CD14-positive monocyte (primary cell): ENCODE results near the gene HYDIN. TPM values are rescaled to one million over a fixed set of nuclear protein-coding genes. Genes with fewer than 3 reads are reported as not detected.

Source experiments
- DNase-seq, 3 donors: peaks; one replicate each; pipeline ENCODE4 v3.0.0-alpha.2; 2011 to 2022
- H2AFZ ChIP-seq: 2 replicates; pipeline ENCODE4 v1.6.0; 2012; ENCODE audit warnings: mild to moderate bottlenecking, low read depth, low read length, inconsistent platforms; ENCODE audit not compliant: insufficient read depth, poor library complexity, severe bottlenecking
- H3K27ac ChIP-seq, 2 donors: 1 replicate in 1 of 2; 2 replicates in 1 of 2; pipeline ENCODE4 v1.5.1; 2012 to 2013; ENCODE audit warnings: low read length in 2 of 2, control low read depth in 1 of 2, inconsistent platforms in 1 of 2, low read depth in 1 of 2, mild to moderate bottlenecking in 1 of 2
- H3K27me3 ChIP-seq, 2 donors: one replicate each; pipeline versions ENCODE4 v1.6.0 to v1.6.1; 2011 to 2013; ENCODE audit warnings: low read length in 2 of 2; ENCODE audit not compliant: control insufficient read depth in 2 of 2, insufficient read depth in 2 of 2
- H3K36me3 ChIP-seq, 2 donors: replicated peaks in 1 of 2; 1 replicate in 1 of 2; 2 replicates in 1 of 2; pipeline versions ENCODE4 v1.5.1 to v1.6.1; 2012 to 2013; ENCODE audit warnings: low read length in 2 of 2, control low read depth in 1 of 2, inconsistent platforms in 1 of 2, mild to moderate bottlenecking in 1 of 2; ENCODE audit not compliant: insufficient read depth in 2 of 2, control insufficient read depth in 1 of 2
- H3K4me1 ChIP-seq, 2 donors: 1 replicate in 1 of 2; 2 replicates in 1 of 2; pipeline versions ENCODE4 v1.5.1 to v1.6.1; 2012 to 2013; ENCODE audit warnings: low read length in 2 of 2, control low read depth in 1 of 2, inconsistent platforms in 1 of 2, mild to moderate bottlenecking in 1 of 2, moderate library complexity in 1 of 2; ENCODE audit not compliant: insufficient read depth in 2 of 2, control insufficient read depth in 1 of 2
- H3K4me2 ChIP-seq: replicated peaks from 2 replicates; pipeline ENCODE3; 2012; ENCODE audit warnings: low read length, moderate library complexity, mild to moderate bottlenecking; ENCODE audit not compliant: poor library complexity, severe bottlenecking; ENCODE audit errors: extremely low read depth
- H3K4me3 ChIP-seq, 3 experiments: fragments of 200-600 bp in 1 of 3; sonication (generic) in 1 of 3; replicated peaks in 1 of 3; 1 replicate in 2 of 3; 2 replicates in 1 of 3; pipeline ENCODE4 v1.5.1; 2011 to 2013; ENCODE audit warnings: low read length in 3 of 3, mild to moderate bottlenecking in 3 of 3, control low read depth in 2 of 3, low read depth in 2 of 3, inconsistent platforms in 1 of 3, moderate library complexity in 1 of 3
- H3K79me2 ChIP-seq: 2 replicates; pipeline ENCODE4 v1.6.0; 2012; ENCODE audit warnings: mild to moderate bottlenecking, control low read depth, inconsistent platforms, low read length, moderate library complexity; ENCODE audit not compliant: insufficient read depth
- H3K9ac ChIP-seq: 2 replicates; pipeline ENCODE4 v1.6.0; 2017; ENCODE audit warnings: low read length, mild to moderate bottlenecking; ENCODE audit not compliant: insufficient read depth, poor library complexity, severe bottlenecking
- H3K9me3 ChIP-seq, 2 donors: replicated peaks in 1 of 2; 1 replicate in 1 of 2; 2 replicates in 1 of 2; pipeline versions ENCODE4 v1.5.1 to v1.6.1; 2012 to 2013; ENCODE audit warnings: low read length in 2 of 2, control low read depth in 1 of 2; ENCODE audit not compliant: control insufficient read depth in 1 of 2, insufficient read depth in 1 of 2
- H4K20me1 ChIP-seq: 2 replicates; pipeline ENCODE4 v1.6.0; 2012; ENCODE audit warnings: mild to moderate bottlenecking, low read length, control low read depth, moderate library complexity; ENCODE audit not compliant: insufficient read depth
- H3K27ac Mint-ChIP-seq, 7 donors: one replicate each; pipeline ENCODE4 v1.8.0; 2020; ENCODE audit warnings: mild to moderate bottlenecking in 7 of 7, mixed read lengths in 7 of 7, moderate library complexity in 6 of 7, inconsistent platforms in 2 of 7
- H3K27me3 Mint-ChIP-seq, 3 donors: one replicate each; pipeline ENCODE4 v1.8.0; 2021 to 2022; ENCODE audit warnings: low read depth in 3 of 3, mild to moderate bottlenecking in 3 of 3, mixed read lengths in 3 of 3, moderate library complexity in 3 of 3, inconsistent platforms in 1 of 3
- H3K36me3 Mint-ChIP-seq, 2 donors: one replicate each; pipeline ENCODE4 v1.8.0; 2020; ENCODE audit warnings: mixed read lengths in 2 of 2, inconsistent platforms in 1 of 2, mild to moderate bottlenecking in 1 of 2
- H3K4me1 Mint-ChIP-seq: one replicate; pipeline ENCODE4 v1.8.0; 2020; ENCODE audit warnings: mild to moderate bottlenecking, mixed read lengths
- H3K4me3 Mint-ChIP-seq, 2 donors: one replicate each; pipeline ENCODE4 v1.8.0; 2020; ENCODE audit warnings: mild to moderate bottlenecking in 2 of 2, mixed read lengths in 2 of 2, moderate library complexity in 1 of 2
- H3K9me3 Mint-ChIP-seq, 7 donors: one replicate each; pipeline ENCODE4 v1.8.0; 2020 to 2022; ENCODE audit warnings: mixed read lengths in 7 of 7, mild to moderate bottlenecking in 6 of 7, moderate library complexity in 6 of 7, inconsistent platforms in 2 of 7
- WGBS: methylation state at CpG from one replicate; pipeline ENCODE4 v1.1.5; 2013; ENCODE audit warnings: missing lambda C conversion rate; ENCODE audit not compliant: insufficient coverage; 5-methylcytosine and 5-hydroxymethylcytosine counted together
- intact Hi-C, 2 donors: fragments of 100-400 bp; cut with micrococcal nuclease; formaldehyde crosslinking; loops; one replicate each; pipeline versions ENCODE4 v1.15.0 to v1.15.1; 2023
- polyA plus RNA-seq, 3 donors: library from polyadenylated mRNA; depleted of rRNA in 1 of 3; unstranded in 2 of 3; stranded (reverse) in 1 of 3; fragments of 300-500 nt in 2 of 3; fragments of >200 nt in 1 of 3; fragmentation: Illumina TruSeq in 2 of 3; gene quantifications; 1 replicate in 2 of 3; 2 replicates in 1 of 3; pipeline ENCODE4 v1.2.3, GENCODE V29; 2012 to 2021
- TF ChIP-seq, protein P1 (sequence below): fragments of 200-600 bp; IDR thresholded peaks from one replicate; pipeline ENCODE4 v1.8.0; 2022; ENCODE audit warnings: antibody characterized with exemption, mild to moderate bottlenecking

Gene HYDIN
- polyA plus RNA-seq, 3 donors, result not detected

DNA sequence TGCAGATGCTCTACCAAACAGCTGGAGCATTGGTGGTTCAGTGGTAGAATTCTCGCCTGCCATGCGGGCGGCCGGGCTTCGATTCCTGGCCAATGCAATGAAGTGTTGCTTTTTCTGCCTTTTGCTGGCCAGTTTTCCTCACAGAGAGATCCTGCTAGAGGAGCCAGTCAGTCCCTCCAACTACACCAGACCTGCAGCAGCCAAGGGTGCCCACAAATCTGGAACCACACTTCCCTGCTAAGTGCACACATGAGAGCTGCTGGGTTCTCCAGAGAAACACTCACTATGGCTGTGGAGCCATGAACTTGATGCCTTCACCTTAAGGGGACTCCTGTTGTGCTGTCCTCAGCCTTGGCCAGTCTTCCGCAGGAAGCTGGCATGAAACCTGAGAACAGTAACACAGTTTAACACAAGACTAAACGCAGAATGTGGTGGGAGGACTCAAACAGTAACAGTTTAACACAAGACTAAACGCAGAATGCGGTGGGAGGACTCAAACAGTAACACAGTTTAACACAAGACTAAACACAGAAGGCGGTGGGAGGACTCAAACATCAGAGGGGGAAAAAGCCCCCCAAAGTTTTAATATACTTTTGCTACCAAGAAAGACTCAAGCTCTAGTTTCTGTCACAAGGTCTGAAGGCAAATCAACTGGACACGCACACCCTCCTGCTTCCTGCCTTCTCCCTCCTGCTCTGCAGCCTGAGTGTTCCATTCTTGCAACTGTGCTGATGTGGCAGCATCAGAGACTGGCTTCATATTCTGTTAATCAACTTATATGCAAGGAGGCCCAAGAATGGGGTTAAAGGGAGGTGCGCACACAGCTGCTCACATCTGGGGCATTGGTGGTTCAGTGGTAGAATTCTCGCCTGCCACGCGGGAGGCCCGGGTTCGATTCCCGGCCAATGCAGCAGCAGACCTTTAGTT lies 441.6 kb downstream of the HYDIN start:
- Histone ChIP-seq H3K4me3 (no peak overlapping the region), H3K79me2 (peaks cover 50% of the 10 kb centered on the region), H3K9me3 (no peaks in the 10 kb centered on the region), H3K9ac (no peak overlapping the region), H2AFZ (no peak overlapping the region), H3K36me3 (peaks cover 39 to 80% of the 10 kb centered on the region in 2 donors), H3K4me1 (no peaks in the 10 kb centered on the region), H3K4me2 (no peak overlapping the region), H3K27ac (no peak overlapping the region), H4K20me1 (peaks cover 84% of the 10 kb centered on the region), H3K27me3 (no peaks in the 10 kb centered on the region)
- Mint-ChIP-seq H3K36me3 (peaks cover 71 to 75% of the 10 kb centered on the region in 2 donors), H3K9me3 (peaks cover 0 to 4% (median 0%) of the 10 kb centered on the region in 7 donors), H3K27me3 (no peaks in the 10 kb centered on the region), H3K4me1 (peaks cover 10% of the 10 kb centered on the region), H3K4me3 (no peak overlapping the region), H3K27ac (peak overlapping the region in 3 of 7 donors; percentile 8 to 75 (median 46))
- intact Hi-C loops, result no loop called here
- TF ChIP-seq, protein P1, sequence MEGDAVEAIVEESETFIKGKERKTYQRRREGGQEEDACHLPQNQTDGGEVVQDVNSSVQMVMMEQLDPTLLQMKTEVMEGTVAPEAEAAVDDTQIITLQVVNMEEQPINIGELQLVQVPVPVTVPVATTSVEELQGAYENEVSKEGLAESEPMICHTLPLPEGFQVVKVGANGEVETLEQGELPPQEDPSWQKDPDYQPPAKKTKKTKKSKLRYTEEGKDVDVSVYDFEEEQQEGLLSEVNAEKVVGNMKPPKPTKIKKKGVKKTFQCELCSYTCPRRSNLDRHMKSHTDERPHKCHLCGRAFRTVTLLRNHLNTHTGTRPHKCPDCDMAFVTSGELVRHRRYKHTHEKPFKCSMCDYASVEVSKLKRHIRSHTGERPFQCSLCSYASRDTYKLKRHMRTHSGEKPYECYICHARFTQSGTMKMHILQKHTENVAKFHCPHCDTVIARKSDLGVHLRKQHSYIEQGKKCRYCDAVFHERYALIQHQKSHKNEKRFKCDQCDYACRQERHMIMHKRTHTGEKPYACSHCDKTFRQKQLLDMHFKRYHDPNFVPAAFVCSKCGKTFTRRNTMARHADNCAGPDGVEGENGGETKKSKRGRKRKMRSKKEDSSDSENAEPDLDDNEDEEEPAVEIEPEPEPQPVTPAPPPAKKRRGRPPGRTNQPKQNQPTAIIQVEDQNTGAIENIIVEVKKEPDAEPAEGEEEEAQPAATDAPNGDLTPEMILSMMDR, result no peak
- no peak for DNase-seq
- 85% methylated on average over 8 of the region's 18 CpGs for WGBS

DNA sequence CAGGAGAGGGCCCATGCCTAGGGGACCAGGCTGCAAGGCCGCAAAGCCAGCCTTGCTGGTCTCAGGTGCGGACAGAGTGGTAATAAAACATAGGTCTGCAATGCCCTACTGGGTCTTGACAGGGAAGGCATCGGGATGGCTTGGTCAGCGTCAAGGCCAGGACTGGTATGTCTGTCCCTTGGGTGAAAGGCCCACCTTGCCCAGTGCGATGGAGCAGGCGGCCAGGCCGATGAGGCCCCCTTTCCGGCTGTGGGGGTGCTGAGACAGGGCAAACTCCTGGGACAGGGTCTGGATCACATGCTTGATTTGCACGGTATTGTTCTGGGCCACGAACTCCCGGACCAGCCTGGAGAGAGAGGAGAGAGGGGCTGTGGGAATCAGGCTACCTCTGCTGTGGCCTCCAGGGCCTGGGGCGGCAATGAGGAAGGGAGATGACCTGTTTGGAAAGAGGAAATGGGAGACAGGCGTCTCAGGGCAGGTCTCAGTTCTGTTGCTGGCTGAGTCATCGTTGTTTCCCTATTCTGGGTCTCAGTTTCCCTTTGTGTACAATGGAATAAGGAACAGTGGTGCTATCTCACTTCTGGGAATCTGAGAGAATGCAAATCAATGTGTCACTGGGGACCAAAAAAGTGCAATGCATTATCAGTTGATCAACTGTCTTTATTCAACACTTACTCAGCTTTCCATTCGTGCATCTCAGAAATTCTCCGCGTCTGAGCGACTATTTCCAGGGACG lies 444.3 kb downstream of the HYDIN start:
- TF ChIP-seq, protein P1, result no peak
- Histone ChIP-seq H3K27ac (peak overlapping the region in 1 of 2 donors; percentile 53), H3K9me3 (peaks cover 14 to 22% of the 10 kb centered on the region in 2 donors), H4K20me1 (peaks cover 57% of the 10 kb centered on the region), H3K4me1 (no peaks in the 10 kb centered on the region), H3K4me3 (no peak overlapping the region), H3K4me2 (no peak overlapping the region), H3K9ac (no peak overlapping the region), H2AFZ (no peak overlapping the region), H3K36me3 (peaks cover 66 to 91% of the 10 kb centered on the region in 2 donors), H3K27me3 (no peaks in the 10 kb centered on the region), H3K79me2 (peaks cover 22% of the 10 kb centered on the region)
- intact Hi-C loops, result no loop called here
- DNase-seq, result peak in 1 of 3 donors; percentile 11
- WGBS, result 90% methylated on average over 19 of the region's 19 CpGs
- H3K27me3 Mint-ChIP-seq, result no peaks in the 10 kb centered on the region
- H3K36me3 Mint-ChIP-seq, result peaks cover 90 to 95% of the 10 kb centered on the region in 2 donors
- H3K27ac Mint-ChIP-seq, result peak overlapping the region in 3 of 7 donors; percentile 67 to 75 (median 68)
- no peak overlapping the region for H3K4me3 Mint-ChIP-seq
- H3K4me1 Mint-ChIP-seq, result peaks cover 10% of the 10 kb centered on the region
- peaks cover 5 to 15% (median 12%) of the 10 kb centered on the region in 7 donors for H3K9me3 Mint-ChIP-seq
